Activated T-cell treated with anti-CD3 and anti-CD28 coated beads, Interleukin-2, amount 50 U/mL, for 48 hours (primary cell): Measurements from ENCODE around the gene C12orf42.
"Not testable (repeated sequence)": the region's sequence is repeated elsewhere in the genome, so short reads cannot be mapped to it uniquely, and the experiment has no call there.

Experiments used
- DNase-seq, 2 experiments: peaks; one replicate each; pipeline ENCODE4 v3.0.0-alpha.2; 2020

C12orf42 gene

DNA sequence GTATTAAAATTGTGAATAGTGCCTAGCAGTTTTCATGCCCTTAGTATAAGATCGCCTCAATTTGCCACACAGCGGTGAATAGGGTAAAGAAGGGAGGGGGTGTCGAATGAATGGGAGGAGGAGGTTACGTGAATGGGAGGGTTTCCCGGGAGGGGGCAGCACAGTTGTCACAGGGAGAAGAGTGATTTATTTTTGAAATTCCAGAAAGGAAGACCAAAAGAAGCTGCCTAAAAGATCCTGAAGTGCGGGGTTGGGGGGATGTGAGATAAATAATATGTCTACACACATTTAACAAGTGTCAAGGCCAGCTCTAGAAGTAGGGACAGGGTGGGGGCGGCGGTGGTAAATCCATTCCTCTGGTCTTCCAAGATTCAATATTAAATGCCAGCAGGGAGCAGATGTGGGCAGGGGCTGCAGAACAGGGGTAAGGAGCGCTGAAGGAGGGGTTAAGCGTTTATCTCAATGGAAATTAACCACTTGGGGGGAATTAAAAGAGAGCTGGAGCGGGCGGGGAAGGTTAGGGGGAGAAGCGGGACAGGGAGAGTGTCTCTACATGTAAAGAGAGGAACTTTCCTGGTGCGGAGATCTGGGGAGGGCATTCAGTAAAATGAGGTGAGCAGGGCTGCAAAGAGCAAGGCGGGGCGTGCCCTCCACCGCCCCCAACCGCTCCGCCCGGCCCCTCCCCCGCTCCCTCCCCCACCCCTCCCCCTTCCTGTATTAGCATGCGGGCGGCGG, 867 bp downstream of the C12orf42 start:
- DNase-seq: no peak

DNA sequence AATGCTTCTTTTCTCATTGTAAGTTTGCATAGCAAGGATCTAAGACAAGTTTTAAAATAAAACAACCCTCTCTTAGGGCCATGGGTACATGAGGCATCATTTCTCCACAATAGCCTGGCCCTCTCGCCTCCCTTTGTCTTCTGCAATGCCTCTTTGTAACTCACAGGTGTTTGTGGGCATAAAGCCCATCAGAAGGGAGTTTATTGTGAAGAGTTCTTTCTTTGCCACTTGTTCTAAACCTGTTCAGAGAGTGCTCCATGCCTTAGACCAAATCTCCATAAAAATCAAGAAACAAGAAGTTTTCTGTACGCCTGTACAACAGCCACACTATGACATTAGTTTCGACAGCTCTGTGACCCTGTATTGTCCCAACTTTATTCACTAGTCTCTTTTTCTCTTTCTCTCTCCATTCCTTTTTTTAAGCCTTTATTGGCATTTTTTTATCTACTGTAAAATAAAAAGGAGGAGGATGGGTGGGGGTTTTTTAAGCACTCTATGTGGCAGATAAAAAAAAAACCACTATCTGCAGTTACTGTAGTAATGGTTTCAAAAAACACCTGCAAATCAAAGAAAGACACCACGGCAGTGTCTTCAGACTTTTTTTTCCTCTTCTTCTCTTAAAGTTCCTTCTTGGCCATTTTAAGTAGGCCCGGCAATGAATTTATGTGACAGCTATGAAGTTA, 1.6 kb downstream of the C12orf42 start:
- no peak for DNase-seq

DNA sequence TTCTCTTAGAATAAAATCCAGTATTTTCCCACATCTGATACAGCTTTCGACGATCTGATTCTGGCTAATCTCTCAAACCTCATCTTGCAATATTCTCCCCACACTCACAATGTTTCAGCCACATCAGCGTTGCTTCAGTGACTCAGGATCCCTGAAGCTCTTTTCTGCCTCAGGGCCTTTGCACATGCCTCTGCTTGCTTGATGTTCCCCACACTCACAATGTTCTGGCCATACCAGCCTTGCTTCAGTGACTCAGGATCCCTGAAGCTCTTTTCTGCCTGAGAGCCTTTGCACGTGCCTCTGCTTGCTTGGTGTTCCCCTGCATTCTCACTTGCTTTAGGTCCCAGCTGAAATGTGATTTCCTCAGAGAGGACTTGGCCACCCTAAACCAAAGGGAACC, 2.6 kb downstream of the C12orf42 start:
- no peak for DNase-seq

DNA sequence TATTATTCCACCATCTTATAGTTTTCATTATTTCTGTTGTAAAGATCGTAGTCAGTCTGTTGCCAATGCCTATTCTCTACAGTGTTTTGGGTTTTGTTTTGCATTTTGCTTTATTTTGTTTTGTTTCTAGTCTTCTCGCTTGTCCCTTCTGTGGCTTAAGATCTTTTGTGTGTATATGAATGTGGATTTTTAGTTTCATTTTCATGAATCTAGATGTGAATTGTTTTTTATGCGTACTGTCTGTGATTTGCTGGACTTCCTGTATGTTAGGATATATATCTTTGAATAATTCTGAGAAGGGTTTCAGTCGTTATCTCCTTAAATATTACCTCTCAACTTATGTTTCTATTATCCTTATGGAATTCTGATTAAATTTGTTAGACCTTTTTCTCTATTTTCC, 13.4 kb downstream of the C12orf42 start:
- no peak for DNase-seq

DNA sequence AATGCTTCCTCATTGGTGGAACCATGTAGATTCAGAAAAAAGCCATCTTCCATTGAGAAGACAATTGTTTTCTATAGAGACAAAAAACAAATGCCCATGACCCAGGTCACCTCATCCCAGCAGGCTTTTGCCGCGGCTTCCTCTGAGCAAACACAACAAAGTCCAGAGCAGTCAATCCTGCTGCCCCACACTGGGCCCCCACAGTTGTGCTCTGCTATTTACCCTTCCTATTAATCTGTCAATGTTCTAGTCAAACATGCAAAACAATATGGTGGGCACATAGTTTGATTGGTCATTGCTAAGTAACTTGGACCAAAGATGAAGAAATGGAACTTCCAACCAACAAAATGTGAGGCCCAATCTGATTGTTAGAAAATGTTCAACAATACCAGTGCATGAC, 20.7 kb downstream of the C12orf42 start:
- DNase-seq: no peak

DNA sequence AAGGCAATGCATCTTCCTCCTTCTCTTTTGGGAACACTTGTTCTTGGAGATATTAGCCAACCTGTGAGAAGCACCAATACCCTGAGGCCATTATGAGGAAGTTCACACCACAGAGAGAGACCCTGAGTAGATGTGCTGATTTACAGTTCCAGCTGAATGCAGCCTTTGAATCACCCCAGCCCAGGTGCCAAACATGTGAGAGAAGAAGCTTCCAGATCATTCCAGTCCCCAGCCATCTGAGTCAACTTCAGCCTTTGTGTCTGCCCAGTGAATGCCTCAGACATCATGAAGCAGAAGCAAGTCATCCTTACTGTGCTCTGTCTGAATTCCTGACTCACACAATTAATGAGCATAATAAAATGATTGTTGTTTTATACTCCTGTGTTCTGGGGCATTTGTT, 25.1 kb downstream of the C12orf42 start:
- DNase-seq: no peak

DNA sequence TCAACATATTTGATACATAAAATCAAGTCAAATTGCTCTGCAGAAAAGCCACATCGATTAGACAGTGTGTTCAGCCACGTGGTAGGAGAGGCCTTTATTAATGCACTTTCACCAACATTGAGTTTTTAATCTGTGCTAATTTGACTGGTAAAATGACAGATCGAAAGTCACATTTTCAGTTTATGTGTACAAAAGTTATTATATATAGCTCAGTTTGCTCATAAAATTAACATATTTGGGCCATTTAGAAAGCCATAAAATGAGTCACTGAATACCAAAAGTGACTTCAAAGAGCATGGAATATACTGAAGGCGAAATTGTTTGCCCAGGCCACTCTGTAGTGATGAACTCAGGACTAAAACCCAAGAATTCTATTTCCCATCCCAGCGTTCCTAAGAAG, 26.0 kb downstream of the C12orf42 start:
- DNase-seq: no peak

DNA sequence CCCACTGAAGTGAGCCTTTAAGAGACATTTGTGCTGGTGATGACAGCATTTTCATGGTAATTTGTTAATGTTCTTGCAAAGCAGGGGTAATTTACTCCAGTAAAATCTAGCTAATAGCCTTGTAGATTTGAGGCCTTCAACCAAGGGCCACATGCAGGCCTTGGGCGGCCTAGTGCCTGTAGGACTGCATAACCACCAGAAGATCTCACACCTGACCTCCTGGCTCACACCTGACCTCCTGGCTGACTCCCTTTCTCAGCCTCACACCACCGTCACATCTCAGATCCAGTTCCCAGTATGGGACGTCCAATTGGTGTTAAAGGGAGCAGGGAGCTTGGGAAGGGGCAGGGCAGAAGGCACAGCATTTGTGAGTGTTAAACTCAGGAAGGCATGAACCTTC, 26.9 kb downstream of the C12orf42 start:
- no peak for DNase-seq

DNA sequence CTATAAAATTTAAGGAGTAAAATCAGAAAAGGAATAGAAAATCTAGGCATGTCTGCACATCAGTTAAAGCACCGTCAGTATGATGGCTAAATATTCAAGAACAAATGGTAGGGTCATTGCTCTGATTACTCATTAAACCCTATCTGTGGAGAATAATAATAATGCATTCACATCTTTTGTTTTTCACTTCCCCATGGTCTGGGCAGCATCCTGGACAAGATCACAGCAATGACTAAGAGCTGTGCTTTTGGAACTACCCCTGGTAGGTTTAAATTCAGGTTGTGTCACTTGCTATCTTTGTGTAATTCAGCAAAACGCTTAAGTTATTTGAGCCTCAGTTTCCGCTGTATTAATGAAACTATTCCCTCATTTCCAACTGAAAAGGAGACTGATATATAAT, 33.1 kb downstream of the C12orf42 start:
- no peak for DNase-seq

DNA sequence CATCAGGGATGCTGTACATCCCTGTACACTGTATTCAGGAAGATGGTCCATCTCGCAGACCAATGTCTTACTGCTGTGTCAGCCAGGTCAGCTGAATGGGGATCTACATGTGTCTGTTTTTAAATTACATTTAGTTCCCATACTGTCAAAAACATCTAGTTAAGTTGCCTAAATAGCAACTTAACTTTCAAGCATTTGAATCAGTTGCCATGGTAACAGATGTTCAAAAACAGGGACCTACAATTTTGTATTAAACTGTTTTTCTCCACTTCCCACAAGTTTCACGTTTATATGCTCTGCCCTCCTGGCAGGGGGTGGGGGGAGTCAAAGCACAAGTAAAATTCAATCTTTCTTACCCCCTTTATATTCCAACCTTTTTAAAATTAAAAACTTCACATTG, 38.3 kb downstream of the C12orf42 start:
- no peak for DNase-seq

DNA sequence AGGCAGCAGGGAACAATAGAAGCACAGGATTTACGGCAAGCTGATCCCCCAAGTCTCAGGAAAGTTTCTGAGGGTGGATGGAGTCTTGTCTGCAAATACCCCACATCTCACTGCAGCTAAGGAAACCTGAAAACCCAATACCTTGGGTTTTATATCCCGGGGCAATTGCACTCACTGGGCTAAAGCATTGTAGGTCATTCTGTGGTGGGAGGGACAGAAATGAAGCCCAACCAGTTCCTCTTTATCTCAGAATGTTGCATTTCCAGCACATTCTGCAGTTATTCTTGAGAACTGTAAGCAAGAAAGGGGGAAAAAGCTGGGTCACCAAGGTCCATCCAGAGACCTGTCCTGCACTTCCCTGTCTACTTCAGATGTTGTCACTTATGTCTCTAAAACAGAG, 39.8 kb downstream of the C12orf42 start:
- no peak for DNase-seq

DNA sequence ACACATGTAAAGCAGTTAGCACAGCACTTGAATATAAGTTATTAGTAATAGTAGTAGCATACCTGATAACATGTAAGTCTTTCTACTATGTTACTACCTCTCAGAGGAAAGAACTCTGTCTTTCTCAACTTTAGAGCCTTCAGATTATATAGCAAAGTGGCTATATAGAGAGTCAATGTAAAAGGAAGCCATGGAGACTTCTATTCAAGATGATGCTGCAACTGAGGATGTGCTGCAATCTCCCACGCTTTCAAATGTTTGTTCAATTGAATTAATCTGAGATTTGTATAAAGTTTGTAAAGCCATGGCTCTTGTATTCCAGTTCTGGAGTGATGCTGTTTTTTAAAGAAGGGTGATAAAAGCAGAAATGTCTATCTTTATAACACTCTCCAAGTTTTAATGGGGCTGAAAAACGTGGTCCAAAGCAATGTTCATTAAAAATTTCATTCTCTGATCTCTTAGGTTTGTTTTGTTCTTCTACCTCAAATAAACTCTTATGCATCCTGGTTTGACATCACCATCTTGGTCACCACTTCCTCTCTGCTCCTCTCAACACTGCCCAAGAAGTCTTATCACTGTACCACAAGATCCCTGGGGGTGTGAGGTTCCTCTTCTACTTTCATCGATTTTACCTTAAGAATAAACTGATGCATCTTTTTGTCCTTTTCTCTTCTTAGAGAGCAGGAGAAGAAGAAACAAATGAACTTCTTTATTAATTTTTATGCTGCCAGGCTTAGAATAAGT, 40.6 kb downstream of the C12orf42 start:
- DNase-seq: no peak

DNA sequence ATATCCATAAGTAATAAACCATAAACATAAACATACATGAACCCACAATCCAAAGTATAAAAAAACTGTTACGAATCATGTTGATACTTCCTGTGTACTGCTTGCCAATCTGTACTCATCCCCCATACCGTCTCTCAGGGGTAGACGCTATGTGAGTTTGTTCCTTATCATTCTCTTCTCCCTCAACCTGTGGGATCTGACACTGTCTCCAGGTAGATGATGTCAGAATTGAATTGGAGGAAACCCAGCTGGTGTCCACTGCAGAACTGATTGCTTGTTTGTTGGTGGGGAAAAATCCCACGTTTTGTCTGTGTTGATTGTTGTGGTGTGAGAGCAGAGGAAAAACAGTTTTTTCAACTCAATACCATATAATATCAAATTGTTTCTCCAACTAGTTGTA, 50.8 kb downstream of the C12orf42 start:
- DNase-seq: no peak

DNA sequence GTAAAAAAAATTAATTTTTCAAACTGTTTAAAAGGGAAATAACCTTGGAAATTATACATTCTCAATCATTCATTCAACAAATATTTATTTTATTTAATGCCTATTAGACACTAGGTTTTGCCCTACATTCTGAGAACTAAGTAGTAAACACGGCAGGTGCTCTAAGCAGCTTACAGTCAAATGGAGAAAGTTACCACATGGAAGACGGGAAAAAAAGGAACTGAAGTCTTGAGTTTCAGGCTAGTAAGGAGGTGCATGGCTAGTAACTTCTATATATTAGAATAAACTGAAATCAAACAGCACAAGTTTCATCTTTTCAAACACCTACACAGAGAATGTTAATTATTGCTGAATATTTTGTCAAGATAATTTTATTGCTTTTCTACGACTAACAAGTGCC, 52.9 kb downstream of the C12orf42 start:
- DNase-seq: no peak

DNA sequence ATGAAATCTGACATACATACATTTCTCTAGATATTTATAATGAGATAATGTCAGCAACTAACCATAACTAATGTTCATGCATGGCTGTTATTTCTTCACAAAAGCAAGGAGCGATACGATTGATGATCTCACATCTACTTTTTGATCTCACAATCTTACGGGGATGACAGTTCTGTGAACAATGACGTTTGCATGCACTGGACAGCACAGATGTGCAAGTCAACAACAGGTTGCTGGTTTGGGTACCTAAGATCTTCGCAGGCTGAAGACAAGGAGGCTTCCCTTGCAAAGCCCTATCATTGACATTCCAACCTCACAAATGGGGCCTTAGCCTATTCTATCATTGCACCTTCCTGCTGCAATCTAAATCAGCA, 53.6 kb downstream of the C12orf42 start:
- DNase-seq: no peak

DNA sequence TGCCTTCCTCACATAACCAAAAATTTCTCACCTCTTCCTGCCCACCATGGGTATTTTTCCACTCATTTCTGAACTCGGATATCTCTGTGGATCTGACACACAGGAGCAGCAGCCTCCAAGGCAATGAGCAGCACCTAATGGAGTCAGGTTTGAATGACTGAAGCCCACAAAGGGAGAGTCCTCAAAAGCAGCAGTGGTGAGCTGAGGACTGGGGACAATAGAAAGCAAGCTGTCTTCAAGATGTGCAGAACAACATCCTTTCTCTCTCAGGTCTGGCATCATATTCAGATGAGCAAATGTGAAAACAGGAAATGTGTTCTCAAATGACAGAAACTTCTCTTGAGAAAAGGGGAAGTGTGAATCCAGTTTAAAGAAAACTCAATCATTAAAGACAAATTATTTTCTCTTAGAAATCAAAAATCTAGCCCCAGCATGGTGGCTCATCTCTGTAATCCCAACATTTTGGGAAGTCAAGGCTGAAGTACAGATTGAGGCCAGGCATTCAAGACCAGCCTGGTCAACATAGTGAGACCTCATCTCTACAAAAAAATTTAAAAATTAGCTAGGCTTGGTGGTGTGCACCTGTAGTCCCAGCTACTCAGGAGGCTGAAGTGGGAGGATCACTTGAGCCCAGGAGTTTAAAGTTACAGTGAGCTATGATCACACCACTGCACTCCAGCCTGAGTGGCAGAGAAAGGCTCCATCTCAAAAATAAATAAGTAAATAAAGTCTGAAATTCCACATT, 54.2 kb downstream of the C12orf42 start:
- DNase-seq: peak; percentile 32 to 41

DNA sequence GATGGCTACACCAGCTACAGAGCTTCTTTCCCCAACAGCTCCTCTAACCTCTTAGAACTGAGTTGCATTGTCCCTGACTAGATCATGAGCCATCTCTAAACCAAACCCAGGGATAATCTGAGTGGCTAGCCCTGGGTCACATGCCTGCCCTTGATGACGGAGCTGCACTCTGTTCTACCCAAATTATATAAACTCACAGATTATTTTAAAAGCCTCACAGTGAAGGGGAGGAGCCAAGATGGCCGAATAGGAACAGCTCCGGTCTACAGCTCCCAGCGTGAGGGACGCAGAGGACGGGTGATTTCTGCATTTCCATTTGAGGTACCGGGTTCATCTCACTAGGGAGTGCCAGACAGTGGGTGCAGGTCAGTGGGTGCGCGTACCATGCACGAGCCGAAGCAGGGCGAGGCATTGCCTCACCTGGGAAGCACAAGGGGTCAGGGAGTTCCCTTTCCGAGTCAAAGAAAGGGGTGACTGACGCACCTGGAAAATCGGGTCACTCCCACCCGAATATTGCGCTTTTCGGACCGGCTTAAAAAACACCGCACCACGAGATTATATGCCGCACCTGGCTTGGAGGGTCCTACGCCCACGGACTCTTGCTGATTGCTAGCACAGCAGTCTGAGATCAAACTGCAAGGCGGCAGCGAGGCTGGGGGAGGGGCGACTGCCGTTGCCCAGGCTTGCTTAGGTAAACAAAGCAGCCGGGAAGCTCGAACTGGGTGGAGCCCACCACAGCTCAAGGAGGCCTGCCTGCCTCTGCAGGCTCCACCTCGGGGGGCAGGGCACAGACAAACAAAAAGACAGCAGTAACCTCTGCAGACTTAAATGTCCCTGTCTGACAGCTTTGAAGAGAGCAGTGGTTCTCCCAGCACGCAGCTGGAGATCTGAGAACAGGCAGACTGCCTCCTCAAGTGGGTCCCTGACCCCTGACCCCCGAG, 61.3 kb downstream of the C12orf42 start:
- DNase-seq: not testable (repeated sequence)

DNA sequence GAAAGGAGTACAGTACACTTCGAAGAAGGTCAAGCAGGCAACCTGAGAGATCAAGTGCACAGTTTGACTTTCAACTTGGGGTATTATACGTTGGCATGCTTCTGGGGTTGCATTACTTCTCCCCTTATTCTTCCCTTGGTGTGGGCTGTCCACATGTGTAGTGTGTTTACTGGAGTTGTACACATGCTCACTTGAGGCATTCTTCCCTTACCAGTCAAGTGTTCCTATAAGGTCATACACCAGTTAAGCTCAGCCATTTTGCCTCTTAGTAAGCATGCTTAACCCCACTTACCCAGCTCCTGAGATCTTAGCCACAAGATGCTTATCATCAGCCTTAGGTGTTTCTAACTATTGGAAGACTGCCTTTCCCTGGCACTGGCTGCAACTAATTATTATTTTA, 63.8 kb downstream of the C12orf42 start:
- DNase-seq: no peak

DNA sequence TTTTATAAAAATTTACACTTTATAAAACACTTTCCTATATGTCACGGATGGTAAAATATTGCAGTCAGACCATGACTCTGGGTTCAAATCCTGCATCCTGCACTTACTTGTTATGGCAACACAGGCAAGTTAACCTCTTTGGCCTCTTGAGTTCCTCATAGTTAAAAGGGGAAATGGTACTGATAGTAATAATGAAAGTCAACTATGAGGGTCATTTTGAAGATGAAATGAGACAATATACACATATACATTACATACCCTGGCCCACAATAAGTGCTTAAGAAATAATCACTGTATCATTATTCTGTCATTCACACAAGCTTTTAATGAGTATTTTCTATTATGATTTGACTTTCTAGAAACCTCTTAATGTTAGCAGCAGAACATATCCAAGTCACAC, 64.4 kb downstream of the C12orf42 start:
- no peak for DNase-seq

DNA sequence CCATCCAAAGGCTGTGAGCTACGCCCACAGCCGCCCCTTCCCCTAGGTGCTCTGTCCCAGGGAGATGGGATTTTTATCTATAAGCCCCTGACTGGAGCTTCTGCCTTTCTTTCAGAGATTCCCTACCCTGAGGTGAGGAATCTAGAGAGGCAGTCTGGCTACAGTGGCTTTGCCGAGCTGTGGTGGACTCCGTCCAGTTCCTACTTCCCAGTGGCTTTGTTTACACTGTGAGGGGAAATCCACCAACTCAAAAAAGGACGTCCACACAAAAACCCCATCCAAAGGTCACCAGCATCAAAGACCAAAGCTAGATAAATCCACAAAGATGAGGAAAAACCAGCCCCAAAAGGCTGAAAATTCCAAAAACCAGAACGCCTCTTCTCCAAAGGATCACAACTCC, 70.1 kb downstream of the C12orf42 start:
- not testable (repeated sequence) for DNase-seq

DNA sequence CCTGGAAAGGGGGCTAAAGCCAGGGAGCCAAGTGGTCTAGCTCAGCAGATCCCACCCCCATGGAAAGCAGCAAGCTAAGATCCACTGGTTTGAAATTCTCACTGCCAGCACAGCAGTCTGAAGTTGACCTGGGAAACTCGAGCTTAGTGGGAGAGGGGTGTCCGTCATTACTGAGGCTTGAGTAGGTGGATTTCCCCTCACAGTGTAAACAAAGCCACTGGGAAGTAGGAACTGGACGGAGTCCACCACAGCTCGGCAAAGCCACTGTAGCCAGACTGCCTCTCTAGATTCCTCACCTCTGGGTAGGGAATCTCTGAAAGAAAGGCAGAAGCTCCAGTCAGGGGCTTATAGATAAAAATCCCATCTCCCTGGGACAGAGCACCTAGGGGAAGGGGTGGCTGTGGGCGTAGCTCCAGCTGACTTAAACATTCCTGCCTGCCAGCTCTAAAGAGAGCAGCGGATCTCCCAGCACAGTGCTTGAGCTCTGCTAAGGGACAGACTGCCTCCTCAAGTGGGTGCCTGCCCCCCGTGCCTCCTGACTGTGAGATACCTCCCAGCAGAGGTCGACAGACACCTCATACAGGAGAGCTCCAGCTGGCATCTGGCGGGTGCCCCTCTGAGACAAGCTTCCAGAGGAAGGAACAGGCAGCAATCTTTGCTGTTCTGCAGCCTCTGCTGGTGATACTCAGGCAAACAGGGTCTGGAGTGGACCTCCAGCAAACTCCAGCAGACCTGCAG, 70.8 kb downstream of the C12orf42 start:
- not testable (repeated sequence) for DNase-seq

DNA sequence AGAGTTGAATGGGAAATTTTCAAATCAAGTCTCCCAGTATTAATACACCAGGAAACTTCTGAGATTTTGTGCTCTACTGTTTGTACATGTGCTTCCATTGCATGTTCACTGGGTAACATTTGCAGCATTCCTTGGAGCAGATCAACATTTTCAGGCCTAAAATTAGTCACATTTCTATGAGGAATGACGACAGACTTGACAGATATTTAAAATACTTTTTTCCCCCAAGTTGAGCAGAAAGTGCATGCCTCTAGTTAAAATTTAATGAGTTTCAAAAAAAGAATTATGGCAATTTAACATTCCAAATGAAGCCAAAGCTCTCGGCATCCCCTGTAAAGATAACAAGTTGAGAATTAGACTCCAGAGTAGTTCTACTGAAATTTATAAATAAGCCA, 72.3 kb downstream of the C12orf42 start:
- DNase-seq: no peak
